Measurements from ENCODE around the gene PTGER4.
"Not testable (repeated sequence)": the region's sequence is repeated elsewhere in the genome, so short reads cannot be mapped to it uniquely, and the experiment has no call there.

GRCh38 chr5:40656091-40656490, 23.6 kb upstream of the PTGER4 start:
- TF ChIP-seq CTCF, POLR2A (IDR thresholded peaks at IDR 0.05): not testable (repeated sequence)
